ENCODE results near the gene PRRC2A. TPM values are rescaled to one million over a fixed set of nuclear protein-coding genes. Genes with fewer than 3 reads are reported as not detected.

Gene PRRC2A
- polyA plus RNA-seq, 2 of the 4 experiments (the other 2 are of a cell fraction), result 28.0 to 61.1 TPM

DNA sequence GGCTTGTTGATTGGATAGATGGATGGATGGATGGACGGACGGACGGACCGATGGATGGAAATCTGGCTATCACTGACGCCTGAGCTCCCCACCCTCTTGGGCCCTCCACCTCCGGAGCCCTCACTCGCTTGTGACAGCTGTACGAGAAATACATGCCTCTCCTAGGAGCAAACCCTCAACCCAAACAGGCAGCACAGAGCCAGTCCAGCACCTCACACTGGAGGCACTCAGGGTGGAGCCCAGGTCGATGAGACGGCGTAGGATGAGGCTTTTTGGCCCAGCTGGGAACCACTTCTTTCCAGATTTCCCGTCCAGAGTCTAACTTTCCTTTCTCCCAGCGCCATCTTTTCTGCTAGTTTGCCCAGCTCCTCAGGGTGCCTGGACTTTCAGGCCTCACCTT is 63.1 kb downstream of the PRRC2A start:
- CTCF ChIA-PET, result interaction anchor here (0.9 to 4.7 kb wide), 3 partner anchors 39 to 147 kb away, joined by 3 to 26 read pairs (median 3); partner anchors contain the start of genes DDAH2 and MPIG6B
- ATAC-seq (no peak), DNase-seq (ENCODE audit: low read depth in 1 of 2, low spot score in 1 of 2) (no peak), FAIRE-seq (no peak)
- Histone ChIP-seq H3K4me3 (no peak overlapping the region), H3K4me2 (no peak overlapping the region), H3K27ac (no peak overlapping the region), H3K9me3 (no peaks in the 10 kb centered on the region), H3K4me1 (no peaks in the 10 kb centered on the region)
- 90% methylated on average over 13 of the region's 13 CpGs for WGBS (ENCODE audit: missing lambda C conversion rate)
- no peak for TF ChIP-seq KDM5A (IDR thresholded peaks at IDR 0.05)
- TF ChIP-seq, protein P1, sequence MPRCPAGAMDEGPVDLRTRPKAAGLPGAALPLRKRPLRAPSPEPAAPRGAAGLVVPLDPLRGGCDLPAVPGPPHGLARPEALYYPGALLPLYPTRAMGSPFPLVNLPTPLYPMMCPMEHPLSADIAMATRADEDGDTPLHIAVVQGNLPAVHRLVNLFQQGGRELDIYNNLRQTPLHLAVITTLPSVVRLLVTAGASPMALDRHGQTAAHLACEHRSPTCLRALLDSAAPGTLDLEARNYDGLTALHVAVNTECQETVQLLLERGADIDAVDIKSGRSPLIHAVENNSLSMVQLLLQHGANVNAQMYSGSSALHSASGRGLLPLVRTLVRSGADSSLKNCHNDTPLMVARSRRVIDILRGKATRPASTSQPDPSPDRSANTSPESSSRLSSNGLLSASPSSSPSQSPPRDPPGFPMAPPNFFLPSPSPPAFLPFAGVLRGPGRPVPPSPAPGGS (IDR thresholded peaks at IDR 0.05), result no peak
- TF ChIP-seq, protein P2, sequence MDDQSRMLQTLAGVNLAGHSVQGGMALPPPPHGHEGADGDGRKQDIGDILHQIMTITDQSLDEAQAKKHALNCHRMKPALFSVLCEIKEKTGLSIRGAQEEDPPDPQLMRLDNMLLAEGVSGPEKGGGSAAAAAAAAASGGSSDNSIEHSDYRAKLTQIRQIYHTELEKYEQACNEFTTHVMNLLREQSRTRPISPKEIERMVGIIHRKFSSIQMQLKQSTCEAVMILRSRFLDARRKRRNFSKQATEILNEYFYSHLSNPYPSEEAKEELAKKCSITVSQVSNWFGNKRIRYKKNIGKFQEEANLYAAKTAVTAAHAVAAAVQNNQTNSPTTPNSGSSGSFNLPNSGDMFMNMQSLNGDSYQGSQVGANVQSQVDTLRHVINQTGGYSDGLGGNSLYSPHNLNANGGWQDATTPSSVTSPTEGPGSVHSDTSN (IDR thresholded peaks at IDR 0.05), result no peak
- TF ChIP-seq, protein P3, sequence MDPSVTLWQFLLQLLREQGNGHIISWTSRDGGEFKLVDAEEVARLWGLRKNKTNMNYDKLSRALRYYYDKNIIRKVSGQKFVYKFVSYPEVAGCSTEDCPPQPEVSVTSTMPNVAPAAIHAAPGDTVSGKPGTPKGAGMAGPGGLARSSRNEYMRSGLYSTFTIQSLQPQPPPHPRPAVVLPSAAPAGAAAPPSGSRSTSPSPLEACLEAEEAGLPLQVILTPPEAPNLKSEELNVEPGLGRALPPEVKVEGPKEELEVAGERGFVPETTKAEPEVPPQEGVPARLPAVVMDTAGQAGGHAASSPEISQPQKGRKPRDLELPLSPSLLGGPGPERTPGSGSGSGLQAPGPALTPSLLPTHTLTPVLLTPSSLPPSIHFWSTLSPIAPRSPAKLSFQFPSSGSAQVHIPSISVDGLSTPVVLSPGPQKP (IDR thresholded peaks at IDR 0.05; ENCODE audit: low read depth, low read length), result no peak
- TF ChIP-seq SREBF2 (IDR thresholded peaks at IDR 0.05), result no peak
- TF ChIP-seq RAD21 (conservative IDR thresholded peaks at IDR 0.05 in 1 of 2, IDR thresholded peaks at IDR 0.05 in 1 of 2), result no peak
- no peak for TF ChIP-seq HOXB5 (CRISPR knock-in tag; IDR thresholded peaks at IDR 0.05)
- no peak for TF ChIP-seq HDAC2 (IDR thresholded peaks at IDR 0.05)
- TF ChIP-seq BHLHE40 (IDR thresholded peaks at IDR 0.05; ENCODE audit: low read depth, low read length), result no peak
- no peak for TF ChIP-seq EHMT2 (IDR thresholded peaks at IDR 0.05; ENCODE audit: low read depth)
- TF ChIP-seq, protein P4, sequence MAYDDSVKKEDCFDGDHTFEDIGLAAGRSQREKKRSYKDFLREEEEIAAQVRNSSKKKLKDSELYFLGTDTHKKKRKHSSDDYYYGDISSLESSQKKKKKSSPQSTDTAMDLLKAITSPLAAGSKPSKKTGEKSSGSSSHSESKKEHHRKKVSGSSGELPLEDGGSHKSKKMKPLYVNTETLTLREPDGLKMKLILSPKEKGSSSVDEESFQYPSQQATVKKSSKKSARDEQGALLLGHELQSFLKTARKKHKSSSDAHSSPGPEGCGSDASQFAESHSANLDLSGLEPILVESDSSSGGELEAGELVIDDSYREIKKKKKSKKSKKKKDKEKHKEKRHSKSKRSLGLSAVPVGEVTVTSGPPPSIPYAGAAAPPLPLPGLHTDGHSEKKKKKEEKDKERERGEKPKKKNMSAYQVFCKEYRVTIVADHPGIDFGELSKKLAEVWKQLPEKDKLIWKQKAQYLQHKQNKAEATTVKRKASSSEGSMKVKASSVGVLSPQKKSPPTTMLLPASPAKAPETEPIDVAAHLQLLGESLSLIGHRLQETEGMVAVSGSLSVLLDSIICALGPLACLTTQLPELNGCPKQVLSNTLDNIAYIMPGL (CRISPR knock-in tag; IDR thresholded peaks at IDR 0.05; ENCODE audit: borderline replicate concordance), result no peak
- TF ChIP-seq, protein P5, sequence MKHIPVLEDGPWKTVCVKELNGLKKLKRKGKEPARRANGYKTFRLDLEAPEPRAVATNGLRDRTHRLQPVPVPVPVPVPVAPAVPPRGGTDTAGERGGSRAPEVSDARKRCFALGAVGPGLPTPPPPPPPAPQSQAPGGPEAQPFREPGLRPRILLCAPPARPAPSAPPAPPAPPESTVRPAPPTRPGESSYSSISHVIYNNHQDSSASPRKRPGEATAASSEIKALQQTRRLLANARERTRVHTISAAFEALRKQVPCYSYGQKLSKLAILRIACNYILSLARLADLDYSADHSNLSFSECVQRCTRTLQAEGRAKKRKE (CRISPR knock-in tag; IDR thresholded peaks at IDR 0.05; ENCODE audit: low read depth), result no peak
- TF ChIP-seq ESRRA (IDR thresholded peaks at IDR 0.05; ENCODE audit: borderline replicate concordance, low read length), result no peak
- no peak for TF ChIP-seq FOSB (CRISPR knock-in tag; IDR thresholded peaks at IDR 0.05)
- no peak for TF ChIP-seq RNF2 (IDR thresholded peaks at IDR 0.05; ENCODE audit: borderline replicate concordance, low read depth)
- POLR2A ChIA-PET, result no interaction called here

DNA sequence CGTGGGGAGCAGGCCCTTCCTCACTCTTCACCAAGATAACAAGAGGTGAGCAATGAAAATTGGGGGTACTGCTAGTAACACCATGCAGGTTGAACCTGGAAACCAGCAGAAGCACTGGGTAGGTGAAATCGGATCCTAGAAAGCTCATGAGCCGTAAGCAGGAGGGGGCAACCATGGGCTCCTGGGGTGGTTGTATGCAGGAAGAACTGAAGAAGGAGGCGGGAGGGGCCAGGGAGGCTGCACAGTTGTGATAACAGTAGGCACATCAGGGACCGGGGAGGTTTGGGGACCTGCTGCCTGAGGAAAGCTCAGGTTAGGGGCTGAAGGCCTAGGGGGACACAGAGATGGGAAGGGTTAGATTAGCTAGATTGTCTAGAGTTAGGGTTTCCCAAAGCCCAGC is 66.0 kb downstream of the PRRC2A start:
- WGBS (ENCODE audit: missing lambda C conversion rate), result 91% methylated on average over 5 of the region's 5 CpGs
- FAIRE-seq, result no peak

More for the DNA sequence above, 66.0 kb downstream of the PRRC2A start:
- TF ChIP-seq POLR2A (IDR thresholded peaks at IDR 0.05; ENCODE audit: low read length), result no peak
- TF ChIP-seq, protein P6, sequence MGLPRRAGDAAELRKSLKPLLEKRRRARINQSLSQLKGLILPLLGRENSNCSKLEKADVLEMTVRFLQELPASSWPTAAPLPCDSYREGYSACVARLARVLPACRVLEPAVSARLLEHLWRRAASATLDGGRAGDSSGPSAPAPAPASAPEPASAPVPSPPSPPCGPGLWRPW (IDR thresholded peaks at IDR 0.05), result no peak
- no peak for TF ChIP-seq HDAC2 (IDR thresholded peaks at IDR 0.05)
- no peak for TF ChIP-seq ZNF302 (CRISPR knock-in tag; IDR thresholded peaks at IDR 0.05)
- Histone ChIP-seq H3K9me3 (no peaks in the 10 kb centered on the region), H3K27ac (no peak overlapping the region), H3K4me3 (no peak overlapping the region), H3K4me2 (no peak overlapping the region), H3K4me1 (no peaks in the 10 kb centered on the region; the same call in 2 of the 3 replicates)
- ChIA-PET POLR2A (interaction anchor here (1.0 kb wide), 1 partner anchor 141 kb away, joined by 3 read pairs; the partner anchor contains the start of gene HSPA1B), CTCF (interaction anchor here (1.1 to 2.1 kb wide), 3 partner anchors 84 to 152 kb away, joined by 3 to 7 read pairs (median 6); no protein-coding TSS in a partner anchor)
- no peak for DNase-seq (ENCODE audit: low read depth in 1 of 2, low spot score in 1 of 2)
- no peak for ATAC-seq
